GDM1 (cell line): Measurements from ENCODE around the gene COG5.
"Not testable (repeated sequence)": the region's sequence is repeated elsewhere in the genome, so short reads cannot be mapped to it uniquely, and the experiment has no call there.

Experiments
- DNase-seq: peaks from one replicate; lab custom pipeline; 2025; lab: John Stamatoyannopoulos, UW

The COG5 gene

GRCh38 chr7:107269790-107270189 lies 293.9 kb downstream of the COG5 start:
- DNase-seq: no peak

GRCh38 chr7:107268594-107268993 lies 295.1 kb downstream of the COG5 start:
- DNase-seq: no peak

- DNase-seq: no peak
Observed at GRCh38 chr7:107267138-107267537, 296.6 kb downstream of the COG5 start.

GRCh38 chr7:107264723-107265122 lies 299.0 kb downstream of the COG5 start:
- DNase-seq: no peak

- DNase-seq: no peak
Observed at GRCh38 chr7:107262857-107263256, 300.9 kb downstream of the COG5 start.

- DNase-seq: no peak
Observed at GRCh38 chr7:107258737-107259136, 305.0 kb downstream of the COG5 start.

- DNase-seq: no peak
Observed at GRCh38 chr7:107255602-107256001, 308.1 kb downstream of the COG5 start.

GRCh38 chr7:107254398-107254985 lies 309.2 kb downstream of the COG5 start:
- no peak for DNase-seq

GRCh38 chr7:107253599-107253998 lies 310.1 kb downstream of the COG5 start:
- DNase-seq: no peak

- no peak for DNase-seq
Observed at GRCh38 chr7:107251963-107252362, 311.8 kb downstream of the COG5 start.

- no peak for DNase-seq
Observed at GRCh38 chr7:107248551-107249316, 315.0 kb downstream of the COG5 start.

GRCh38 chr7:107246836-107247235 lies 316.9 kb downstream of the COG5 start:
- not testable (repeated sequence) for DNase-seq

GRCh38 chr7:107244613-107245012 lies 319.1 kb downstream of the COG5 start:
- no peak for DNase-seq

GRCh38 chr7:107242267-107242666 lies 321.5 kb downstream of the COG5 start:
- no peak for DNase-seq

- DNase-seq: no peak
Observed at GRCh38 chr7:107237451-107237850, 326.3 kb downstream of the COG5 start.

GRCh38 chr7:107236862-107237261 lies 326.9 kb downstream of the COG5 start:
- DNase-seq: no peak

- DNase-seq: no peak
Observed at GRCh38 chr7:107234436-107234835, 329.3 kb downstream of the COG5 start.

GRCh38 chr7:107233981-107234380 lies 329.7 kb downstream of the COG5 start:
- DNase-seq: no peak

- no peak for DNase-seq
Observed at GRCh38 chr7:107233174-107233573, 330.5 kb downstream of the COG5 start.

GRCh38 chr7:107232568-107233090 lies 331.1 kb downstream of the COG5 start:
- DNase-seq: no peak

GRCh38 chr7:107230334-107230733 lies 333.4 kb downstream of the COG5 start:
- no peak for DNase-seq

GRCh38 chr7:107228291-107228690 lies 335.4 kb downstream of the COG5 start:
- no peak for DNase-seq

- DNase-seq: no peak
Observed at GRCh38 chr7:107224374-107225223, 339.1 kb downstream of the COG5 start.
